HCT116 (cell line): ENCODE results near the gene TNIK. TPM values are rescaled to one million over a fixed set of nuclear protein-coding genes. Genes with fewer than 3 reads are reported as not detected.

Experiments
- ATAC-seq: fragments of 200-7000 bp; cut with Tn5 transposase; 2 replicates; pipeline ENCODE4 v1.9.1; 2020; ENCODE audit warnings: mild to moderate bottlenecking, moderate library complexity
- BruUV-seq: library from RNA; stranded (reverse); fragments of 400-500 nt; replicated peaks from 2 replicates; lab custom pipeline; 2021; lab: Mats Ljungman, UMichigan
- CTCF ChIA-PET: fragments of 300-600 bp; sonication (Branson Sonifier 250); formaldehyde crosslinking; loops from one replicate; lab custom pipeline; 2021; ENCODE audit warnings: antibody characterized with exemption; lab: Charles Lee
- POLR2A ChIA-PET: fragments of 300-600, 350-600 bp; sonication (Branson Sonifier 250); formaldehyde crosslinking; loops from one replicate; lab custom pipeline; 2021; ENCODE audit warnings: antibody characterized with exemption; lab: Charles Lee
- RAD21 ChIA-PET, 2 experiments: fragments of 300-600 bp; sonication (Branson Sonifier 250); formaldehyde crosslinking; loops; one replicate each; lab custom pipeline; 2023; ENCODE audit warnings: low total read pairs in 2 of 2; ENCODE audit not compliant: uncharacterized antibody in 2 of 2, unreplicated experiment in 2 of 2, low non-redundant PET in 1 of 2; lab: Charles Lee
- DNase-seq: peaks from one replicate; pipeline ENCODE4 v3.0.0-alpha.2; 2010; ENCODE audit warnings: low read depth, low spot score
- H2AFZ ChIP-seq: fragments of 200-600 bp; shearing (Covaris generic), sonication (generic); 2 replicates; pipeline ENCODE4 v1.6.1; 2017; ENCODE audit warnings: low read depth, mixed run types, mixed read lengths, antibody characterized with exemption, low read length; ENCODE audit not compliant: poor library complexity, severe bottlenecking
- H3K27ac ChIP-seq: 2 replicates; pipeline ENCODE4 v1.5.1; 2012; ENCODE audit warnings: low read depth, low read length
- H3K27me3 ChIP-seq: fragments of 200-600 bp; sonication (generic); 2 replicates; pipeline ENCODE4 v1.6.1; 2016; ENCODE audit warnings: mixed run types, low read length, mixed read lengths; ENCODE audit not compliant: insufficient read depth
- H3K36me3 ChIP-seq, 2 experiments: fragments of 200-500 bp in 1 of 2; fragments of 200-600 bp in 1 of 2; sonication (Bioruptor generic) in 1 of 2; sonication (generic) in 1 of 2; 2 replicates each; pipeline versions ENCODE4 v1.5.1 to v1.6.1; 2014 to 2016; ENCODE audit warnings: low read length in 2 of 2, inconsistent platforms in 1 of 2, mixed read lengths in 1 of 2, mixed run types in 1 of 2; ENCODE audit not compliant: insufficient read depth in 2 of 2, control insufficient read depth in 1 of 2
- H3K4me1 ChIP-seq, 2 experiments: fragments of 200-600 bp in 1 of 2; sonication (generic) in 1 of 2; 2 replicates each; pipeline versions ENCODE4 v1.5.1 to v1.6.1; 2012 to 2017; ENCODE audit warnings: low read length in 2 of 2, inconsistent platforms in 1 of 2, mild to moderate bottlenecking in 1 of 2, mixed read lengths in 1 of 2, mixed run types in 1 of 2, moderate library complexity in 1 of 2; ENCODE audit not compliant: insufficient read depth in 2 of 2, control insufficient read depth in 1 of 2
- H3K4me2 ChIP-seq: fragments of 200-600 bp; sonication (generic); 2 replicates; pipeline ENCODE4 v1.6.1; 2017; ENCODE audit warnings: mixed run types, low read length, mixed read lengths
- H3K4me3 ChIP-seq, 2 experiments: fragments of 200-600 bp in 1 of 2; sonication (generic) in 1 of 2; replicated peaks in 1 of 2; 2 replicates each; pipeline ENCODE4 v1.5.1; 2011 to 2016; ENCODE audit warnings: low read length in 2 of 2, control low read depth in 1 of 2, low read depth in 1 of 2, mild to moderate bottlenecking in 1 of 2, mixed read lengths in 1 of 2, mixed run types in 1 of 2
- H3K79me2 ChIP-seq: fragments of 200-600 bp; sonication (generic); 2 replicates; pipeline ENCODE4 v1.6.1; 2017; ENCODE audit warnings: mild to moderate bottlenecking, mixed run types, low read length, moderate library complexity, mixed read lengths; ENCODE audit not compliant: insufficient read depth
- H3K9ac ChIP-seq: fragments of 200-600 bp; sonication (generic); 2 replicates; pipeline ENCODE4 v1.6.1; 2016; ENCODE audit warnings: low read length, mixed read lengths
- H3K9me2 ChIP-seq: fragments of 200-600 bp; sonication (generic), shearing (Covaris generic); 2 replicates; pipeline ENCODE4 v1.6.1; 2017; ENCODE audit warnings: mixed run types, mild to moderate bottlenecking, moderate library complexity; ENCODE audit not compliant: insufficient read depth
- H3K9me3 ChIP-seq, 2 experiments: fragments of 200-500 bp in 1 of 2; fragments of 200-600 bp in 1 of 2; sonication (Bioruptor generic) in 1 of 2; sonication (generic) in 1 of 2; 2 replicates each; pipeline ENCODE4 v1.6.1; 2014 to 2017; ENCODE audit warnings: low read length in 2 of 2, mixed read lengths in 2 of 2, inconsistent platforms in 1 of 2, low read depth in 1 of 2, mild to moderate bottlenecking in 1 of 2, mixed run types in 1 of 2, moderate library complexity in 1 of 2; ENCODE audit not compliant: control insufficient read depth in 1 of 2, insufficient read depth in 1 of 2
- H4K20me1 ChIP-seq: fragments of 200-600 bp; sonication (generic), shearing (Covaris generic); 2 replicates; pipeline ENCODE4 v1.6.1; 2017; ENCODE audit warnings: mixed run types, mild to moderate bottlenecking, moderate library complexity; ENCODE audit not compliant: insufficient read depth
- CBX3 ChIP-seq: IDR thresholded peaks from 2 replicates; pipeline ENCODE4 v1.6.1; 2012; ENCODE audit warnings: low read depth
- CTCF ChIP-seq, 3 experiments: fragments of 200-600 bp in 1 of 3; sonication (generic) in 1 of 3; IDR thresholded peaks in 2 of 3; conservative IDR thresholded peaks in 1 of 3; 2 replicates each; pipeline ENCODE4 v1.5.1; 2012 to 2017; ENCODE audit warnings: low read depth in 2 of 3, low read length in 2 of 3, antibody characterized with exemption in 1 of 3, borderline replicate concordance in 1 of 3, control low read depth in 1 of 3, mild to moderate bottlenecking in 1 of 3, mixed read lengths in 1 of 3, mixed run types in 1 of 3, moderate library complexity in 1 of 3; ENCODE audit not compliant: insufficient read depth in 1 of 3
- ELF1 ChIP-seq: IDR thresholded peaks from 2 replicates; pipeline ENCODE4 v1.6.1; 2012; ENCODE audit warnings: low read depth, borderline replicate concordance
- JUND ChIP-seq: IDR thresholded peaks from 2 replicates; pipeline ENCODE4 v1.6.1; 2012
- MAX ChIP-seq: IDR thresholded peaks from 2 replicates; pipeline ENCODE4 v1.6.1; 2012
- POLR2A ChIP-seq: IDR thresholded peaks from 2 replicates; pipeline ENCODE4 v1.7.0; 2011; ENCODE audit warnings: borderline replicate concordance; ENCODE audit not compliant: insufficient read depth, insufficient read length; ENCODE audit errors: extremely low read depth
- SIN3A ChIP-seq: IDR thresholded peaks from 2 replicates; pipeline ENCODE4 v1.6.1; 2012; ENCODE audit warnings: low read depth
- SP1 ChIP-seq: IDR thresholded peaks from 2 replicates; pipeline ENCODE4 v1.6.1; 2012; ENCODE audit warnings: low read depth
- YY1 ChIP-seq: IDR thresholded peaks from 2 replicates; pipeline ENCODE4 v1.6.1; 2011; ENCODE audit warnings: low read length, low read depth, moderate library complexity, mild to moderate bottlenecking; ENCODE audit not compliant: insufficient replicate concordance; ENCODE audit errors: extremely low read depth
- intact Hi-C: fragments of 100-400 bp; cut with micrococcal nuclease; formaldehyde crosslinking; loops from 2 replicates; pipeline ENCODE4 v1.10.0; 2022
- total RNA-seq: library from RNA; stranded (reverse); gene quantifications from one replicate; pipeline ENCODE4 v1.2.1, GENCODE V29; 2021; ENCODE audit not compliant: unreplicated experiment

Gene TNIK
- total RNA-seq, 1 experiment from 2014 or later = 24.1 TPM

GRCh38 chr3:171193693-171194092, 266.5 kb downstream of the TNIK start:
- no peak overlapping the region for H3K9ac ChIP-seq
- POLR2A ChIA-PET = no interaction called here
- H3K4me2 ChIP-seq = no peak overlapping the region
- CTCF ChIA-PET = interaction anchor here (1.0 kb wide), 1 partner anchor 373 kb away, joined by 4 read pairs; no protein-coding TSS in a partner anchor
- no peaks in the 10 kb centered on the region for H3K79me2 ChIP-seq
- no peak overlapping the region for H3K4me3 ChIP-seq
- no peak for ATAC-seq
- DNase-seq = no peak
- H3K9me3 ChIP-seq = no peaks in the 10 kb centered on the region
- H3K36me3 ChIP-seq = no peaks in the 10 kb centered on the region
- intact Hi-C loops = loop anchor here (5.0 kb wide), 1 partner anchor 64 kb away; no protein-coding TSS in a partner anchor
- no peaks in the 10 kb centered on the region for H3K27me3 ChIP-seq
- no peak overlapping the region for H2AFZ ChIP-seq
- RAD21 ChIA-PET = no interaction called here
- TF ChIP-seq CBX3 (no peak), POLR2A (no peak), ELF1 (no peak), SP1 (no peak), YY1 (no peak), MAX (no peak), SIN3A (no peak), CTCF (IDR thresholded peaks at IDR 0.05 in 2 of 3, conservative IDR thresholded peaks at IDR 0.05 in 1 of 3; ENCODE audit: borderline replicate concordance in 1 of 3, insufficient read depth in 1 of 3, low read depth in 2 of 3, low read length in 2 of 3) (no peak), JUND (no peak)
- H3K9me2 ChIP-seq = no peaks in the 10 kb centered on the region
- peaks cover 33 to 44% of the 10 kb centered on the region in 2 experiments for H3K4me1 ChIP-seq
- H3K27ac ChIP-seq = no peak overlapping the region
- BruUV-seq = no TSS peak
- H4K20me1 ChIP-seq = no peaks in the 10 kb centered on the region
